Skin epidermis (tissue), 12 donors: ENCODE measurements around the gene GAREM2.
A peak's percentile ranks its signal among the peaks of the same experiment; 100 is the strongest.

ENCODE experiments used
- H3K27ac ChIP-seq, 21 experiments: fragments of 200-600 bp; sonication (generic) in 11 of 21; one replicate each; pipeline ENCODE4 v1.5.0; 2020; ENCODE audit warnings: mild to moderate bottlenecking in 3 of 21, inconsistent platforms in 2 of 21, moderate library complexity in 2 of 21
- H3K4me3 ChIP-seq, 7 experiments: fragments of 200-600 bp; sonication (generic) in 2 of 7; one replicate each; pipeline ENCODE4 v1.5.0; 2020; ENCODE audit warnings: inconsistent platforms in 2 of 7, mild to moderate bottlenecking in 2 of 7, moderate library complexity in 1 of 7

GAREM2 gene

GRCh38 chr2:26168785-26169184 lies 4.1 kb upstream of the GAREM2 start:
- Histone ChIP-seq H3K27ac (no peak overlapping the region), H3K4me3 (no peak overlapping the region)

- H3K4me3 ChIP-seq = no peak overlapping the region
Observed at GRCh38 chr2:26169226-26169625, 3.7 kb upstream of the GAREM2 start.

GRCh38 chr2:26169681-26170414 lies 3.0 kb upstream of the GAREM2 start:
- H3K27ac ChIP-seq = no peak overlapping the region
- no peak overlapping the region for H3K4me3 ChIP-seq

More at GRCh38 chr2:26169226-26169625, 3.7 kb upstream of the GAREM2 start:
- no peak overlapping the region for H3K27ac ChIP-seq

- no peak overlapping the region for H3K4me3 ChIP-seq
- no peak overlapping the region for H3K27ac ChIP-seq
Observed at GRCh38 chr2:26170795-26171194, 2.1 kb upstream of the GAREM2 start.

- no peak overlapping the region for H3K27ac ChIP-seq
- peak overlapping the region in 5 of 7 experiments; percentile 26 to 48 (median 35) for H3K4me3 ChIP-seq
Observed at GRCh38 chr2:26172189-26172870, 558 bp upstream of the GAREM2 start.

- peak overlapping the region in 3 of 7 experiments; percentile 42 to 48 (median 45) for H3K4me3 ChIP-seq
- H3K27ac ChIP-seq = no peak overlapping the region
Observed at GRCh38 chr2:26173776-26174482, 1.0 kb downstream of the GAREM2 start.

GRCh38 chr2:26174691-26175465 lies 2.0 kb downstream of the GAREM2 start:
- Histone ChIP-seq H3K4me3 (no peak overlapping the region), H3K27ac (no peak overlapping the region)

- no peak overlapping the region for H3K27ac ChIP-seq
- H3K4me3 ChIP-seq = no peak overlapping the region
Observed at GRCh38 chr2:26175466-26176278, 2.8 kb downstream of the GAREM2 start.

- Histone ChIP-seq H3K4me3 (no peak overlapping the region), H3K27ac (no peak overlapping the region)
Observed at GRCh38 chr2:26176279-26176615, 3.4 kb downstream of the GAREM2 start.

GRCh38 chr2:26177122-26177521 lies 4.2 kb downstream of the GAREM2 start:
- H3K27ac ChIP-seq = no peak overlapping the region
- no peak overlapping the region for H3K4me3 ChIP-seq

GRCh38 chr2:26178246-26178645 lies 5.4 kb downstream of the GAREM2 start:
- peak overlapping the region in 1 of 21 experiments; percentile 42 for H3K27ac ChIP-seq
- peak overlapping the region in 3 of 7 experiments; percentile 43 to 45 (median 45) for H3K4me3 ChIP-seq

- peak overlapping the region; percentile 33 to 45 (median 41) for H3K4me3 ChIP-seq
- peak overlapping the region in 9 of 21 experiments; percentile 3 to 67 (median 56) for H3K27ac ChIP-seq
Observed at GRCh38 chr2:26178746-26179436, 6.0 kb downstream of the GAREM2 start.

GRCh38 chr2:26179446-26179913 lies 6.6 kb downstream of the GAREM2 start:
- peak overlapping the region in 6 of 7 experiments; percentile 33 to 45 (median 42) for H3K4me3 ChIP-seq
- H3K27ac ChIP-seq = peak overlapping the region in 4 of 21 experiments; percentile 3 to 65 (median 40)

- Histone ChIP-seq H3K27ac (no peak overlapping the region), H3K4me3 (no peak overlapping the region)
Observed at GRCh38 chr2:26182441-26182840, 9.6 kb downstream of the GAREM2 start.

- Histone ChIP-seq H3K4me3 (no peak overlapping the region), H3K27ac (no peak overlapping the region)
Observed at GRCh38 chr2:26182887-26183630, 10.2 kb downstream of the GAREM2 start.

GRCh38 chr2:26184121-26184520 lies 11.2 kb downstream of the GAREM2 start:
- Histone ChIP-seq H3K4me3 (peak overlapping the region in 6 of 7 experiments; percentile 11 to 59 (median 40)), H3K27ac (peak overlapping the region in 5 of 21 experiments; percentile 37 to 78 (median 62))

- Histone ChIP-seq H3K4me3 (peak overlapping the region; percentile 28 to 59 (median 45)), H3K27ac (peak overlapping the region in 18 of 21 experiments; percentile 17 to 86 (median 70))
Observed at GRCh38 chr2:26184555-26185303, 11.8 kb downstream of the GAREM2 start.
